Activated CD8-positive, alpha-beta T cell treated with anti-CD3 and anti-CD28 coated beads for 36 hours (primary cell): ENCODE data around the gene TAF1D. TPM values are rescaled to one million over a fixed set of nuclear protein-coding genes. Genes with fewer than 3 reads are reported as not detected.

Source experiments
- ATAC-seq: fragments of 200-7000 bp; cut with Tn5 transposase; one replicate; pipeline ENCODE4 v1.10.0; 2021; ENCODE audit warnings: mild to moderate bottlenecking, moderate library complexity
- CTCF ChIA-PET: fragments of 350-600 bp; sonication (Branson Sonifier 250); formaldehyde crosslinking; loops from one replicate; lab custom pipeline; 2021; ENCODE audit warnings: antibody characterized with exemption; lab: Charles Lee
- POLR2A ChIA-PET: fragments of 350-600 bp; sonication (Branson Sonifier 250); formaldehyde crosslinking; loops from one replicate; lab custom pipeline; 2021; ENCODE audit warnings: antibody characterized with exemption; lab: Charles Lee
- DNase-seq: peaks from one replicate; pipeline ENCODE4 v3.0.0-alpha.2; 2020
- H3K27ac Mint-ChIP-seq: one replicate; pipeline ENCODE4 v1.8.0; 2021; ENCODE audit warnings: mild to moderate bottlenecking, mixed read lengths
- H3K27me3 Mint-ChIP-seq: one replicate; pipeline ENCODE4 v1.8.0; 2021; ENCODE audit warnings: mixed read lengths
- H3K36me3 Mint-ChIP-seq: one replicate; pipeline ENCODE4 v1.8.0; 2021; ENCODE audit warnings: low read depth, mixed read lengths
- H3K4me1 Mint-ChIP-seq: one replicate; pipeline ENCODE4 v1.8.0; 2021; ENCODE audit warnings: low read depth, mixed read lengths
- H3K4me3 Mint-ChIP-seq: one replicate; pipeline ENCODE4 v1.8.0; 2021; ENCODE audit warnings: mild to moderate bottlenecking, moderate library complexity, mixed read lengths
- H3K9me3 Mint-ChIP-seq: one replicate; pipeline ENCODE4 v1.8.0; 2021; ENCODE audit warnings: mixed read lengths
- CTCF ChIP-seq: fragments of 200-600 bp; IDR thresholded peaks from one replicate; pipeline ENCODE4 v1.8.0; 2022; ENCODE audit warnings: antibody characterized with exemption, mild to moderate bottlenecking
- intact Hi-C: fragments of 100-400 bp; cut with micrococcal nuclease; formaldehyde crosslinking; loops from one replicate; pipeline ENCODE4 v1.10.0; 2022
- total RNA-seq, 2 experiments: library from RNA; stranded (reverse); gene quantifications; one replicate each; pipeline ENCODE4 v1.2.3, GENCODE V29; 2021

TAF1D gene
- total RNA-seq, 2 experiments from 2014 or later: 334 to 344 TPM

GRCh38 chr11:93697611-93698010 is 43.7 kb downstream of the TAF1D start:
- H3K4me3 Mint-ChIP-seq: no peak overlapping the region
- DNase-seq (no peak), ATAC-seq (no peak)
- H3K9me3 Mint-ChIP-seq: no peaks in the 10 kb centered on the region
- H3K27me3 Mint-ChIP-seq: no peaks in the 10 kb centered on the region
- no peak overlapping the region for H3K27ac Mint-ChIP-seq
- intact Hi-C loops: no loop called here
- peaks cover 61% of the 10 kb centered on the region for H3K36me3 Mint-ChIP-seq
- no peak for TF ChIP-seq CTCF
- no peaks in the 10 kb centered on the region for H3K4me1 Mint-ChIP-seq
- ChIA-PET CTCF (no interaction called here), POLR2A (interaction anchor here (1.0 kb wide), 1 partner anchor 20 kb away, joined by 3 read pairs; no protein-coding TSS in a partner anchor)

- Mint-ChIP-seq H3K36me3 (peaks cover 60% of the 10 kb centered on the region), H3K4me3 (no peak overlapping the region), H3K27ac (no peak overlapping the region), H3K9me3 (no peaks in the 10 kb centered on the region), H3K4me1 (peaks cover 3% of the 10 kb centered on the region), H3K27me3 (no peaks in the 10 kb centered on the region)
- ATAC-seq (no peak), DNase-seq (no peak)
- CTCF ChIA-PET: no interaction called here
- no peak for TF ChIP-seq CTCF
- POLR2A ChIA-PET: interaction anchor here (0.6 kb wide), 2 partner anchors 13 to 637 kb away, joined by 3 read pairs; no protein-coding TSS in a partner anchor
- intact Hi-C loops: no loop called here
These were observed 46.7 kb downstream of the TAF1D start for GRCh38 chr11:93694557-93694956.

- ChIA-PET CTCF (no interaction called here), POLR2A (interaction anchor here (0.6 kb wide), 2 partner anchors 14 to 636 kb away, joined by 3 read pairs; no protein-coding TSS in a partner anchor)
- Mint-ChIP-seq H3K27ac (no peak overlapping the region), H3K9me3 (no peaks in the 10 kb centered on the region), H3K4me1 (peaks cover 8% of the 10 kb centered on the region), H3K4me3 (no peak overlapping the region), H3K36me3 (peaks cover 60% of the 10 kb centered on the region), H3K27me3 (no peaks in the 10 kb centered on the region)
- intact Hi-C loops: no loop called here
- TF ChIP-seq CTCF: no peak
- DNase-seq (no peak), ATAC-seq (no peak)
These were observed 47.2 kb downstream of the TAF1D start for GRCh38 chr11:93694109-93694508.

GRCh38 chr11:93689240-93689639 is 52.1 kb downstream of the TAF1D start:
- H3K4me3 Mint-ChIP-seq: no peak overlapping the region
- H3K27ac Mint-ChIP-seq: peak overlapping the region; percentile 40
- no peaks in the 10 kb centered on the region for H3K9me3 Mint-ChIP-seq
- H3K36me3 Mint-ChIP-seq: peaks cover 56% of the 10 kb centered on the region
- intact Hi-C loops: no loop called here
- ATAC-seq (peak; percentile 94), DNase-seq (peak; percentile 40)
- H3K4me1 Mint-ChIP-seq: peaks cover 14% of the 10 kb centered on the region
- no peaks in the 10 kb centered on the region for H3K27me3 Mint-ChIP-seq
- CTCF ChIA-PET: no interaction called here
- POLR2A ChIA-PET: interaction anchor here (0.5 to 0.6 kb wide), 2 partner anchors 10 to 17 kb away, joined by 3 read pairs; no protein-coding TSS in a partner anchor
- no peak for TF ChIP-seq CTCF

- Mint-ChIP-seq H3K9me3 (no peaks in the 10 kb centered on the region), H3K27me3 (no peaks in the 10 kb centered on the region), H3K4me3 (no peak overlapping the region), H3K36me3 (peaks cover 70% of the 10 kb centered on the region), H3K27ac (no peak overlapping the region), H3K4me1 (peaks cover 14% of the 10 kb centered on the region)
- ChIA-PET POLR2A (no interaction called here), CTCF (no interaction called here)
- no peak for TF ChIP-seq CTCF
- ATAC-seq (no peak), DNase-seq (no peak)
- intact Hi-C loops: no loop called here
These were observed 54.5 kb downstream of the TAF1D start for GRCh38 chr11:93686812-93687211.
